NCI-H460 (cell line): ENCODE data around the gene FABP3. TPM values are rescaled to one million over a fixed set of nuclear protein-coding genes. Genes with fewer than 3 reads are reported as not detected.

Experiments used
- DNase-seq: peaks from one replicate; pipeline ENCODE4 v3.0.0-alpha.2; 2016; ENCODE audit warnings: low read depth; ENCODE audit errors: extremely low read depth
- total RNA-seq: library from RNA; depleted of rRNA; stranded (reverse); fragments of >200 nt; shearing (Covaris generic); gene quantifications from 2 replicates; pipeline ENCODE4 v1.2.3, GENCODE V29; 2014; rRNA removed

Gene FABP3
- total RNA-seq, 1 experiment from 2014 or later = not detected

DNA sequence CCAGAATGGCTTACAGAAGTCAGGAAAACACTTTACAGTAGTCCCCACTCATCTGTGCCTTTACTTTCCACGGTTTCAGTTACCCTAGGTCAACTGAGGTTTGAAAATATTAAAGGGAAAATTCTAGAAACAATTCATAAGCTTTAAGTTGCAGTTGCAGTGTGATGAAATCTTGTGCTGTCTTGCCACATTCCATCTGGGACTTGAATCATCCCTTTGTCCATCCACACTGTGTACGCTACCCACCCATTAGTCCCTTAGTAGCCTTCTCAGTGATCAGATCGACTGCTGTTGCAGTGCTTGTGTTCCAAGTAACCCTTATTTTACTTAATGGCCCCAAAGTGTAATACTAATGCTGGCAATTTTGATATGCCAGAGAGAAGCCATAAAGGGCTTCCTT, 45.5 kb downstream of the FABP3 start:
- DNase-seq = peak; percentile 50

DNA sequence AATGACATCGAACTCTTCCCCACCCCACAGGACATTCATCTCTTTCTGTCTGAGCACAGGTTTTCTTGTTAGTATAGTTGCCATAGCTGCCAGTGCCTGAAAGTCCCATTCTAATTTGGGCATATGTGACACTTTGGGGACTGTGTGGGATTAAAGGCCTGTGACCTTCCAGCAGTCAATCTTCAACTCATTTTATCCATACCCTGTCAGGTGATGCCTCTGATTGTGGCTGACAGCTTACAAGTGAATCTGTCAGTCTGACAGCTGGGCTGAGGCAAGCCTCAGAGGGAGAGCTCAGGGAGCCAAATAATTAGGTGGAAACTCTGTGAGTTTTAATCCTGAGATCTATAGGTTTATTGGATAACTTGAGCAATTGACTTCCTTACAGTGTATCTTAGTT, 46.4 kb downstream of the FABP3 start:
- DNase-seq = no peak

DNA sequence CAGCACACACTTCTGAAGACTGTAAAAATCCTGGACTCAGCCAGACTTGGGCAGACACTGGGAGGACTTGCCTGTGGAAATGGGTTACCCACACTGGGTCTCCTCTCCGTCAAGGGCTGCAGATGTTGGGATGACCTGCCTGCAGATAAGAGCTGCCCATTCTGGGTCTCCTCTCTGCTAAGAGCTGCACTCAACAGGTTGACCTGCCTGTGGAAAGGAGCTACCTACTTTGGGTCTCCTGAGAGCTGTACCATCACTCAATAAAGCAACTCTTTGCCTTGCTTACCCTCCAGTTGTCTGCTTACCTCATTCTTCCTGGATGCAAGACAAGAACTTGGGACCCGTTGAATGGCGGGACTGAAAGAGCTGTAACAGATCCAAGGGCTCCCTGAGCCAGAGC, 47.9 kb downstream of the FABP3 start:
- DNase-seq = no peak

DNA sequence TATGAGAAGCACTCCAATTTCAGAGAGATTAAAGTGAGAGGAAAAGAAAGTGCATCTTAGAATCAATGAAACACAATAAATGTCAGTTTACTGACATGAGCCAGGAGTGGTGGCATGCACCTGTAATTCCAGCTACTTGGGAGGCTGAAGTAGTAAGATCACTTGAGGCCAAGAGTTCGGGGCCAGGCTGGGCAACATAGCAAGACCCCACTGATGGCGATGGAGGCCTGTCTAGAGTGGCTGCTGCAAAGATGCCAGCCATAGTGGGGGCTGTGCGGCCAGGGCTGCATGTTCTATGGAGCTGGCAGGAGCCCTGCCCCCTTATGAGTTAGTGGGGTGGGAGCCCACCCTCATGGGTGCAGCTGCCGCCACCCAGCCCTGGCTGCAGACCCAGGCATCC, 48.8 kb downstream of the FABP3 start:
- no peak for DNase-seq

DNA sequence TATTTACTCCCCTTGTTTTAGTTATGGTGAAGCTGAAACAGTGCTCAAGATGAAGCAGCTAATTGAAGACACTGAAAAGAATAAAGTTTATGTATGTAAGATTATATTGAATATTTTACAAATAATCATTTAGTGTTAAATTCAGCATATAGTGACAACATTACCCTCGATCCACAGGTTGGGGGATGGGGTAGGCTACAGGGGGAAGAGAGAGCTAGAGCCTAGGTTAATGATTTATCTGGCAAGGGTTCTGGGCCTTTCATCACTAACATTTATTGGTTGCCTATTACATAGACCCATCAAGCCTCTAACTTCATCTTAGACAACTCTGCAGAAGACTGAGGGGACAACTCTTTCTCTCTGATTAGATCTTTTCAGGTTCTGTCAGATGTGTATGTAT, 54.7 kb downstream of the FABP3 start:
- no peak for DNase-seq

DNA sequence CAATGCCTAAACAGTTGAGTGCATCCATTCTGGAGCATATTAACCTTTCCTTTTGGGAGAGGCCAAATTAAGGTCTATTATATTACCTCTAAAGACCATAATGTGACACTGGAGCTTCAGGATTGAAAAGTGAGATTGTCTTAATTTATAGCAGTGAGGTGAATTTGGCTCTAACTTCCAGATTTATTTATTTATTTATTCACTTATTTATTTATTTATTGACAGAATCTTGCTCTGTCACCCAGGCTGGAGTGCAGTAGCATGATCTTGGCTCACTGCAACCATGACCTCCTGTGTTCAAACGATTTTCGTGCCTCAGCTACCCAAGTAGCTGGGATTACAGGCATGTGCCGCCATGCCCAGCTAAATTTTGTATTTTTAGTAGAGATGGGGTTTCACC, 57.0 kb downstream of the FABP3 start:
- DNase-seq = no peak

Other genes with a start within 250 kb of the FABP3 start
- 0.57 and 1.0 TPM in 2 replicates for gene NKAIN1, start 133.2 kb downstream of the FABP3 start, total RNA-seq
- 97.8 and 98.8 TPM in 2 replicates for gene SNRNP40, start 76.3 kb downstream of the FABP3 start, total RNA-seq
- 17.8 and 19.2 TPM in 2 replicates for gene ZCCHC17, start 76.0 kb downstream of the FABP3 start, total RNA-seq
- 3.7 and 4.6 TPM in 2 replicates for gene SERINC2, start 40.1 kb upstream of the FABP3 start, total RNA-seq
- gene TINAGL1, start 203.4 kb upstream of the FABP3 start, total RNA-seq = 0.27 TPM in 1 of 2 replicates, not detected in the other
- gene HCRTR1, start 244.6 kb upstream of the FABP3 start, total RNA-seq = not detected in 2 replicates